Measurements from ENCODE around the gene EHMT1. TPM values are rescaled to one million over a fixed set of nuclear protein-coding genes. Genes with fewer than 3 reads are reported as not detected.

EHMT1 gene
- total and polyA plus RNA-seq, 2 donors (not counting 1 experiment from before 2014, with no cell fraction given): 101 to 394 TPM

DNA sequence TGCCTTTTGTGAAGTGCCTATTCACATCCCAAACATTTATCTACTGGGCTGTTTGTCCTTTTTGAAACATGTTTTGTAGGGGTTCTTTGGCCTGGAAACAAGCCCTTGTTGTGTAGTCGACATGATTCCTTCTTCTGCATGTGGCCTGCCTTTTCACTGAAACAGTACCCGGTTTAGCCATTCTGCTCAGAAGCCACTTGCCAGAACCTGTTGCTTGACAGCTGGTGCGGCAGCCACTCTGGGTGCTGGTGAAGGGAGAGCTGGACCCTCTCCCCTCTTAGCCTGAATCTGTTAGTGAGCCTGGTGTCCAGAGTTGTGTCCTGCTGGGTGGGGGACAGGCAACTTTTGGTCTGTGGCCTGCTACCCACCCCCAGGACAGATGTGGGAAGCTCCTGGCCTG, 129.9 kb downstream of the EHMT1 start:
- Histone ChIP-seq H3K9ac (ENCODE audit: low read length) (no peak overlapping the region), H3K4me3 (ENCODE audit: control extremely low read depth in 1 of 5, extremely low read depth in 1 of 5, insufficient read depth in 1 of 5, low read depth in 2 of 5, low read length in 4 of 5) (no peak overlapping the region), H3K4me1 (ENCODE audit: control insufficient read depth in 2 of 2, insufficient read depth in 2 of 2, low read length in 2 of 2) (peaks cover 21 to 26% of the 10 kb centered on the region in 2 donors), H3K4me2 (replicated peaks; ENCODE audit: low read depth, low read length, poor library complexity, severe bottlenecking) (no peak overlapping the region), H3K9me3 (ENCODE audit: control extremely low read depth in 1 of 3, control insufficient read depth in 2 of 3, insufficient read depth in 1 of 3, low read length in 2 of 3) (no peaks in the 10 kb centered on the region), H3K79me2 (ENCODE audit: control insufficient read depth, insufficient read depth, low read length) (peaks cover 55% of the 10 kb centered on the region), H3K27me3 (replicated peaks in 1 of 4; ENCODE audit: control extremely low read depth in 1 of 4, control insufficient read depth in 3 of 4, insufficient read depth in 4 of 4, low read length in 3 of 4) (no peaks in the 10 kb centered on the region), H4K20me1 (ENCODE audit: control insufficient read depth, insufficient read depth, low read length, poor library complexity, severe bottlenecking) (peaks cover 19% of the 10 kb centered on the region), H3K36me3 (replicated peaks in 1 of 2; ENCODE audit: control extremely low read depth in 1 of 2, control insufficient read depth in 1 of 2, extremely low read depth in 1 of 2, insufficient read depth in 2 of 2, low read length in 1 of 2) (peaks cover 2 to 52% of the 10 kb centered on the region in 2 experiments), H3K27ac (ENCODE audit: low read length in 2 of 2) (no peak overlapping the region), H2AFZ (ENCODE audit: insufficient read depth, low read depth, low read length, poor library complexity, severe bottlenecking) (no peak overlapping the region)
- no peak for TF ChIP-seq EZH2 (IDR thresholded peaks at IDR 0.05; ENCODE audit: borderline replicate concordance, insufficient read depth, low read depth, low read length, poor library complexity, severe bottlenecking)
- TF ChIP-seq, protein P1, sequence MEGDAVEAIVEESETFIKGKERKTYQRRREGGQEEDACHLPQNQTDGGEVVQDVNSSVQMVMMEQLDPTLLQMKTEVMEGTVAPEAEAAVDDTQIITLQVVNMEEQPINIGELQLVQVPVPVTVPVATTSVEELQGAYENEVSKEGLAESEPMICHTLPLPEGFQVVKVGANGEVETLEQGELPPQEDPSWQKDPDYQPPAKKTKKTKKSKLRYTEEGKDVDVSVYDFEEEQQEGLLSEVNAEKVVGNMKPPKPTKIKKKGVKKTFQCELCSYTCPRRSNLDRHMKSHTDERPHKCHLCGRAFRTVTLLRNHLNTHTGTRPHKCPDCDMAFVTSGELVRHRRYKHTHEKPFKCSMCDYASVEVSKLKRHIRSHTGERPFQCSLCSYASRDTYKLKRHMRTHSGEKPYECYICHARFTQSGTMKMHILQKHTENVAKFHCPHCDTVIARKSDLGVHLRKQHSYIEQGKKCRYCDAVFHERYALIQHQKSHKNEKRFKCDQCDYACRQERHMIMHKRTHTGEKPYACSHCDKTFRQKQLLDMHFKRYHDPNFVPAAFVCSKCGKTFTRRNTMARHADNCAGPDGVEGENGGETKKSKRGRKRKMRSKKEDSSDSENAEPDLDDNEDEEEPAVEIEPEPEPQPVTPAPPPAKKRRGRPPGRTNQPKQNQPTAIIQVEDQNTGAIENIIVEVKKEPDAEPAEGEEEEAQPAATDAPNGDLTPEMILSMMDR (IDR thresholded peaks at IDR 0.05): no peak
- Mint-ChIP-seq H3K4me1 (peaks cover 41% of the 10 kb centered on the region), H3K27me3 (no peaks in the 10 kb centered on the region), H3K4me3 (no peak overlapping the region), H3K9me3 (ENCODE audit: insufficient read depth) (no peaks in the 10 kb centered on the region), H3K27ac (no peak overlapping the region)
- DNase-seq (no peak), ATAC-seq (ENCODE audit: low read depth) (no peak)
- POLR2A ChIA-PET: no interaction called here
- 96% methylated on average over 3 of the region's 3 CpGs for WGBS (ENCODE audit: insufficient coverage)
- intact Hi-C loops (cut with micrococcal nuclease): loop anchor here (5.0 kb wide), 3 partner anchors 41 to 79 kb away; no protein-coding TSS in a partner anchor
- CTCF ChIA-PET: no interaction called here

DNA sequence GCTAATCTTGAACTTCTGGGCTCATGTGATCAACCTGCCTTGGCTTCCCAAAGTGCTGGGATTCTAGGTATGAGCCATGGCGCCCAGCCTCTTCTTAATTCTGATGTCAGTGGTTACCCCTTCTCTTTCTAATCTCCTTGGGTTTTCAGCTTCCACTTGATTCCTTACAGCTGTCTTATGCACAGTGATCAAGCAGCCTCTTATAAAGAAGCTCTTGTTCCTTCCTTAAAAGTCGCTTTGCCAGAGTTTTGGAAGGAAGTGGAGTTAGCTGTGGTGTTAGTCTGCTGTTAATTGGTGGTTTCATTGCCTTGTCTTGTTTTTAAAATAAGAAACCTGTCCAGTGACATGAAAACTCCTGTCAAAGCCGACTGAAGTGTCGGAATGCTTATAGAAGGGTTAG, 130.7 kb downstream of the EHMT1 start:
- H3K4me1 ChIP-seq (ENCODE audit: control insufficient read depth in 2 of 2, insufficient read depth in 2 of 2, low read length in 2 of 2): peaks cover 18 to 22% of the 10 kb centered on the region in 2 donors
- TF ChIP-seq EZH2 (IDR thresholded peaks at IDR 0.05; ENCODE audit: borderline replicate concordance, insufficient read depth, low read depth, low read length, poor library complexity, severe bottlenecking): no peak
- TF ChIP-seq, protein P1 (IDR thresholded peaks at IDR 0.05): no peak
- H3K27me3 ChIP-seq (replicated peaks in 1 of 4; ENCODE audit: control extremely low read depth in 1 of 4, control insufficient read depth in 3 of 4, insufficient read depth in 4 of 4, low read length in 3 of 4): no peaks in the 10 kb centered on the region
- H3K36me3 ChIP-seq (replicated peaks in 1 of 2; ENCODE audit: control extremely low read depth in 1 of 2, control insufficient read depth in 1 of 2, extremely low read depth in 1 of 2, insufficient read depth in 2 of 2, low read length in 1 of 2): peaks cover 2 to 52% of the 10 kb centered on the region in 2 experiments
- peaks cover 35% of the 10 kb centered on the region for H3K4me1 Mint-ChIP-seq
- no peak for DNase-seq
- no peaks in the 10 kb centered on the region for H3K27me3 Mint-ChIP-seq
- peaks cover 52% of the 10 kb centered on the region for H3K79me2 ChIP-seq (ENCODE audit: control insufficient read depth, insufficient read depth, low read length)
- H3K4me3 Mint-ChIP-seq: no peak overlapping the region
- ATAC-seq (ENCODE audit: low read depth): no peak
- H3K4me2 ChIP-seq (replicated peaks; ENCODE audit: low read depth, low read length, poor library complexity, severe bottlenecking): no peak overlapping the region
- intact Hi-C loops (cut with micrococcal nuclease): loop anchor here (5.0 kb wide), 3 partner anchors 42 to 78 kb away; no protein-coding TSS in a partner anchor
- no peak overlapping the region for H3K27ac Mint-ChIP-seq
- H3K9ac ChIP-seq (ENCODE audit: low read length): no peak overlapping the region
- whole genome bisulfite sequencing (ENCODE audit: insufficient coverage): 91% methylated on average over 3 of the region's 4 CpGs
- CTCF ChIA-PET: interaction anchor here (0.7 to 1.4 kb wide), 3 partner anchors 9 to 54 kb away, joined by 3 read pairs; no protein-coding TSS in a partner anchor
- H3K4me3 ChIP-seq (ENCODE audit: control extremely low read depth in 1 of 5, extremely low read depth in 1 of 5, insufficient read depth in 1 of 5, low read depth in 2 of 5, low read length in 4 of 5): no peak overlapping the region
- POLR2A ChIA-PET: interaction anchor here (1.4 kb wide), 1 partner anchor 13 kb away, joined by 4 read pairs; no protein-coding TSS in a partner anchor
- H3K9me3 ChIP-seq (ENCODE audit: control extremely low read depth in 1 of 3, control insufficient read depth in 2 of 3, insufficient read depth in 1 of 3, low read length in 2 of 3): no peaks in the 10 kb centered on the region
- H3K27ac ChIP-seq (ENCODE audit: low read length in 2 of 2): no peak overlapping the region
- no peak overlapping the region for H2AFZ ChIP-seq (ENCODE audit: insufficient read depth, low read depth, low read length, poor library complexity, severe bottlenecking)
- H3K9me3 Mint-ChIP-seq (ENCODE audit: insufficient read depth): no peaks in the 10 kb centered on the region
- H4K20me1 ChIP-seq (ENCODE audit: control insufficient read depth, insufficient read depth, low read length, poor library complexity, severe bottlenecking): peaks cover 19% of the 10 kb centered on the region
